Thoracic aorta (tissue), 2 donors: Measurements from ENCODE around the gene IFT81. TPM values are rescaled to one million over a fixed set of nuclear protein-coding genes. Genes with fewer than 3 reads are reported as not detected.

ENCODE experiments used
- ATAC-seq: fragments of 150-250 bp; one replicate; pipeline ENCODE4 v1.8.0; 2017; ENCODE audit warnings: low read depth; ENCODE audit not compliant: insufficient number of reproducible peaks, low FRiP score
- DNase-seq: peaks from one replicate; pipeline ENCODE4 v3.0.0-alpha.2; 2020; ENCODE audit warnings: low spot score
- H3K27ac ChIP-seq, 2 donors: fragments of 200-600 bp; sonication (generic); 1 replicate in 1 of 2; 2 replicates in 1 of 2; pipeline ENCODE4 v1.5.1; 2016; ENCODE audit warnings: mild to moderate bottlenecking in 2 of 2, moderate library complexity in 2 of 2
- H3K27me3 ChIP-seq: fragments of 200-600 bp; sonication (generic); replicated peaks from 2 replicates; pipeline ENCODE4 v1.6.0; 2016; ENCODE audit warnings: mild to moderate bottlenecking; ENCODE audit not compliant: insufficient read depth
- H3K36me3 ChIP-seq: fragments of 200-600 bp; sonication (generic); one replicate; pipeline ENCODE4 v1.5.1; 2016
- H3K4me1 ChIP-seq, 2 donors: fragments of 200-600 bp; sonication (generic); 1 replicate in 1 of 2; 2 replicates in 1 of 2; pipeline versions ENCODE4 v1.5.1 to v1.6.0; 2016; ENCODE audit warnings: low read depth in 2 of 2, mild to moderate bottlenecking in 1 of 2; ENCODE audit not compliant: control insufficient read depth in 1 of 2
- H3K4me3 ChIP-seq: fragments of 200-600 bp; sonication (generic); 2 replicates; pipeline ENCODE4 v1.5.1; 2016; ENCODE audit warnings: mild to moderate bottlenecking
- H3K9me3 ChIP-seq: fragments of 200-600 bp; sonication (generic); 2 replicates; pipeline ENCODE4 v1.5.1; 2016
- total RNA-seq, 2 donors: library from RNA; depleted of rRNA; stranded (reverse); fragments of >200 nt; gene quantifications; one replicate each; pipeline versions ENCODE4 v1.1.0 to v1.2.3, GENCODE V29; 2016
- TF ChIP-seq, protein P1 (sequence below): fragments of 200-600 bp; sonication (generic); IDR thresholded peaks from one replicate; pipeline ENCODE4 v1.5.1; 2019; ENCODE audit warnings: antibody characterized with exemption

Gene IFT81
- total RNA-seq, 2 donors from 2014 or later, result 9.3 to 17.4 TPM

DNA sequence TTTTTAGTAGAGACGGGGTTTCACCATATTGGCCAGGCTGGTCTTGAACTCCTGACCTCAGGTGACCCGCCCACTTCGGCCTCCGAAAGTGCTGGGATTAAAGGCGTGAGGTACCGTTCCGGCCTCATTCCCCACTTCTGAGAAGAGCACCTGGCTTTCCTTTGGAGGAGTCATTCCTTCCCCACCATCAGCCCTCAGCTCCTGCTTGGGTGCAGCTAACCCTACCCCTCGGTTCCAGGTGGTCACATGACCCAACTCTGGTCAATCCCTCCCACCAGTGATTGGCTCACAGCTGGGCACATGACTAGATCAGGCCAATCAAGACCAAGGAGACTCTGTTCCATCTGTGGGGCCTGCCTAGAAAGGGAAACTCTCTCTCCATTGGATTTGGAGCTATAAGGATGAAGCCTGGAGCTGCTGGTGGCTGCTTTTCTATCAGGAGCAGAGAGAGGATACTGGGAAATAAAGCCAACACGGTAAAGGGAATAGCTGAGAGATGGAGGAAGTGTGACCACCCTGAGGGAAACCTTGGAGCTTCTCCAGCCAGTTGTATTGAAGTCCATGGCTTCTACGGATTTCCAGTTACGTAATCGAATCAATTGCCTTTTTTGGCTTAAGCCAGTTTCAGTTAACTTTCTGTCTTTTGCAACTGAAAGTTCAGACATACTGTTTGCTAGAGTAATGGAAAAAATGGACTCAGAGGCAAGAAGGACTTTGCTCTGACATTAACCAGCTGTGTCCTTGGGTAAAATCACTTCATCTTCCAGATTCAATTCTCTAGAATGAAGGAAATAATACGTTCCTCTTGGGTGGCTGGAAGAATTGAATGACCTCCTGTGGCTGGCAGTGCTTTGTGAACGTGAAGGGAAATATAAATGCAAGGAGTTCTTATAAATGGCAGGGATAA, 19.7 kb upstream of the IFT81 start:
- H3K4me3 ChIP-seq, result no peak overlapping the region
- peak overlapping the region; percentile 33 to 44 for H3K27ac ChIP-seq
- no peaks in the 10 kb centered on the region for H3K9me3 ChIP-seq
- no peaks in the 10 kb centered on the region for H3K27me3 ChIP-seq
- TF ChIP-seq, protein P1, sequence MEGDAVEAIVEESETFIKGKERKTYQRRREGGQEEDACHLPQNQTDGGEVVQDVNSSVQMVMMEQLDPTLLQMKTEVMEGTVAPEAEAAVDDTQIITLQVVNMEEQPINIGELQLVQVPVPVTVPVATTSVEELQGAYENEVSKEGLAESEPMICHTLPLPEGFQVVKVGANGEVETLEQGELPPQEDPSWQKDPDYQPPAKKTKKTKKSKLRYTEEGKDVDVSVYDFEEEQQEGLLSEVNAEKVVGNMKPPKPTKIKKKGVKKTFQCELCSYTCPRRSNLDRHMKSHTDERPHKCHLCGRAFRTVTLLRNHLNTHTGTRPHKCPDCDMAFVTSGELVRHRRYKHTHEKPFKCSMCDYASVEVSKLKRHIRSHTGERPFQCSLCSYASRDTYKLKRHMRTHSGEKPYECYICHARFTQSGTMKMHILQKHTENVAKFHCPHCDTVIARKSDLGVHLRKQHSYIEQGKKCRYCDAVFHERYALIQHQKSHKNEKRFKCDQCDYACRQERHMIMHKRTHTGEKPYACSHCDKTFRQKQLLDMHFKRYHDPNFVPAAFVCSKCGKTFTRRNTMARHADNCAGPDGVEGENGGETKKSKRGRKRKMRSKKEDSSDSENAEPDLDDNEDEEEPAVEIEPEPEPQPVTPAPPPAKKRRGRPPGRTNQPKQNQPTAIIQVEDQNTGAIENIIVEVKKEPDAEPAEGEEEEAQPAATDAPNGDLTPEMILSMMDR, result no peak
- peaks cover 22 to 58% of the 10 kb centered on the region in 2 donors for H3K4me1 ChIP-seq
- no peaks in the 10 kb centered on the region for H3K36me3 ChIP-seq
- no peak for DNase-seq
- ATAC-seq, result no peak

DNA sequence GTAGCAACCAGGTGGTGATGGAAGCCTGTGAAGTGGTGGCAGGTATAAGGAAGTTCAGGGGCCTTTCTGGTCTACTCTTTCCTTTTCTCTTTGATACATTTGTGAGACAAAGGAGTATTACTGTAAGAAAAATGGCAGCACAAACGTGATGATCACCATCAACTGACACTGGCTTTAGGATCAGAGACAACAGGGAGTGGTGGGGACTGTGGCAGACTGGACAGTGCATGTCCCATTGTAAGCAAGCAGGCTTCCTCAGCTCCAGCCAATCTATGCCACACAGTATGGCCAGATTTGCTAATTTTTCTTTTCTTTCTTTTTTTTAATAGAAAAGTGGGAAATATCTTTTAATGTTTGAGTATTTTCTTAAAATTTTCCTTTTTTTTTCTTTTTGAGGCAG, 19.0 kb upstream of the IFT81 start:
- peaks cover 25 to 66% of the 10 kb centered on the region in 2 donors for H3K4me1 ChIP-seq

DNA sequence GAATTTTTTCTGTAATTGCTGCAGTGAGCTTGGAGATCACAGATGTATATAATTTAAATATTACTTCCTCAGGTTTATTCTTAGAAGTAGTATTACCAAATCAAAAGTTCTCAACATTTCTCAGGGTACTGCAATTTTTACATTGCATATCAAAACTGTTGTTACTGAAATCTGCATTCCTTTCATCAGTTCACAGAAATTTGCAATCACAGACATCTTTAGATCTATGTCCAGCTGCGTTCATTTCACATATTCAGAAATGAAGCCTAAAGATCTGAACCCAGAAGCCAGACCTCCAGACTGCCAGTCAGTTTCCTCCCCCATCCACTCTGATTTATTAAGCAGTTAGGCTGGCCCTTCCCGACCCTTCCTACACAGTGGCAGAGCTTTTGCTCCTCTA, 18.2 kb upstream of the IFT81 start:
- Histone ChIP-seq H3K4me3 (no peak overlapping the region), H3K36me3 (no peaks in the 10 kb centered on the region), H3K27ac (peak overlapping the region; percentile 23 to 74), H3K9me3 (no peaks in the 10 kb centered on the region), H3K4me1 (peaks cover 23 to 66% of the 10 kb centered on the region in 2 donors), H3K27me3 (no peaks in the 10 kb centered on the region)
- TF ChIP-seq, protein P1, result no peak
- DNase-seq, result no peak
- no peak for ATAC-seq

More for the DNA sequence above, 19.0 kb upstream of the IFT81 start:
- ATAC-seq (no peak), DNase-seq (no peak)
- no peak overlapping the region for H3K4me3 ChIP-seq
- H3K36me3 ChIP-seq, result no peaks in the 10 kb centered on the region
- no peaks in the 10 kb centered on the region for H3K27me3 ChIP-seq
- no peaks in the 10 kb centered on the region for H3K9me3 ChIP-seq
- TF ChIP-seq, protein P1, result no peak
- peak overlapping the region; percentile 9 to 33 for H3K27ac ChIP-seq

DNA sequence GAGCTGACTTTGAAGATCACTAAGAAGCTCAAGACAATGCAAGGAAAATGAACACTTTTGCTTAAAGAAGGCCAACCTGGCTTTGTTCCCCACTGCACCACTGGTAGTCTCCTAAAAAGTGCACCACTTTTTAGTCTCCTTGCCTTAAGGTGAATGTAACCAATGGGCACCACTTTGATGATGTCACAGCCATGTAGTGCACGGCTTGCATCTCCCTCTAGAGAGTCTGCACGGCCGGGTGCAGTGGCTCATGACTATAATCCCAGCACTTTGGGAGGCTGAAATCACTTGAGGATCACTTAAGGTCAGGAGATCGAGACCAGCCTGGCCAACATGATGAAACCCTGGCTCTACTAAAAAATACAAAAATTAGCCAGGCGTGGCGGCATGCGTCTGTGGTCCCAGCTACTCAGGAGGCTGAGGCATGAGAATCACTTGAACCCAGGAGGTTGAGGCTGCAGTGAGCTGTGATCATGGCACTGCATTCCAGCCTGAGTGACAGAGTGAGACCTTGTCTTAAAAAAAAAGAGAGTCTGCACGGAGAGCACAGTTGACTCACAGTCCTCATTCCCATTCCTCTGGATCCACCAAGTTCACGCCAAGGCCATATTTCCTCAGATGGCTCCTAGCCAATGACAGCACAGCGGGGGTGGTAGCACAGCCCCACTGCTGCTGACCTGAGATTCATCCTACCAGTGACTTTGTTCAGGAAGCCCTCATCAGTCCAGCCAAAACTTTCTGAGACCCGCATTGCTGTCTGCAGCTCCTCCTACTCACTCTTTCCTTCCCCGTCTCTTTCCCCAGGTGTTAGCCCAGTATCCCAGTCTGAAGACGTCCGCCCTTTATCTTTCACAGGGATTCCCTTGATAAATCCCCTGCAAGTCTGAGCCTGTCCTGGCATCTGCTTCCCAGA, 16.5 kb upstream of the IFT81 start:
- H3K27me3 ChIP-seq, result no peaks in the 10 kb centered on the region
- H3K27ac ChIP-seq, result peak overlapping the region; percentile 74 to 83
- ATAC-seq, result peak; percentile 40
- no peaks in the 10 kb centered on the region for H3K36me3 ChIP-seq
- peak; percentile 49 for DNase-seq
- TF ChIP-seq, protein P1, result no peak
- H3K9me3 ChIP-seq, result no peaks in the 10 kb centered on the region
- no peak overlapping the region for H3K4me3 ChIP-seq
- peaks cover 27 to 62% of the 10 kb centered on the region in 2 donors for H3K4me1 ChIP-seq
